Activated CD4-positive, alpha-beta T cell treated with anti-CD3 and anti-CD28 coated beads, Interleukin-2, amount 50 U/mL, for 4 hours (primary cell): ENCODE results near the gene TRABD2B.

Experiments
- DNase-seq, 2 experiments: peaks; one replicate each; pipeline ENCODE4 v3.0.0-alpha.2; 2020

Gene TRABD2B

GRCh38 chr1:47788761-47789160, 208.4 kb downstream of the TRABD2B start:
- DNase-seq: no peak

- DNase-seq: no peak
Observed at GRCh38 chr1:47787560-47787959, 209.6 kb downstream of the TRABD2B start.

GRCh38 chr1:47786316-47786715, 210.9 kb downstream of the TRABD2B start:
- DNase-seq: no peak

- no peak for DNase-seq
Observed at GRCh38 chr1:47785561-47786271, 211.5 kb downstream of the TRABD2B start.

- no peak for DNase-seq
Observed at GRCh38 chr1:47785118-47785517, 212.1 kb downstream of the TRABD2B start.

- no peak for DNase-seq
Observed at GRCh38 chr1:47784497-47784822, 212.7 kb downstream of the TRABD2B start.

GRCh38 chr1:47783638-47784496, 213.3 kb downstream of the TRABD2B start:
- DNase-seq: no peak

GRCh38 chr1:47782414-47783166, 214.6 kb downstream of the TRABD2B start:
- DNase-seq: no peak

GRCh38 chr1:47781171-47781959, 215.8 kb downstream of the TRABD2B start:
- no peak for DNase-seq

GRCh38 chr1:47780469-47780995, 216.7 kb downstream of the TRABD2B start:
- no peak for DNase-seq

- DNase-seq: no peak
Observed at GRCh38 chr1:47779613-47780012, 217.6 kb downstream of the TRABD2B start.

GRCh38 chr1:47778280-47778679, 218.9 kb downstream of the TRABD2B start:
- DNase-seq: no peak

- DNase-seq: no peak
Observed at GRCh38 chr1:47777322-47777721, 219.9 kb downstream of the TRABD2B start.

GRCh38 chr1:47776667-47777131, 220.5 kb downstream of the TRABD2B start:
- no peak for DNase-seq

GRCh38 chr1:47774986-47775834, 222.0 kb downstream of the TRABD2B start:
- no peak for DNase-seq

GRCh38 chr1:47772960-47773682, 224.1 kb downstream of the TRABD2B start:
- no peak for DNase-seq

- no peak for DNase-seq
Observed at GRCh38 chr1:47772281-47772680, 224.9 kb downstream of the TRABD2B start.

- no peak for DNase-seq
Observed at GRCh38 chr1:47771751-47772150, 225.4 kb downstream of the TRABD2B start.

GRCh38 chr1:47769983-47770382, 227.2 kb downstream of the TRABD2B start:
- no peak for DNase-seq

- no peak for DNase-seq
Observed at GRCh38 chr1:47769295-47769694, 227.9 kb downstream of the TRABD2B start.

- no peak for DNase-seq
Observed at GRCh38 chr1:47767741-47768100, 229.5 kb downstream of the TRABD2B start.
